ENCODE results near the gene RFX4.

Gene RFX4

GRCh38 chr12:106766393-106766826 lies 183.6 kb downstream of the RFX4 start:
- no peak overlapping the region for H3K4me3 ChIP-seq (ENCODE audit: low read depth, low read length)
- no peak for TF ChIP-seq CTCF (conservative IDR thresholded peaks at IDR 0.05; ENCODE audit: low read depth, low read length)
- DNase-seq (ENCODE audit: low read depth), result peak; percentile 72

GRCh38 chr12:106767206-106767605 lies 184.4 kb downstream of the RFX4 start:
- no peak for TF ChIP-seq CTCF (conservative IDR thresholded peaks at IDR 0.05; ENCODE audit: low read depth, low read length)

GRCh38 chr12:106767954-106768822 lies 185.4 kb downstream of the RFX4 start:
- no peak overlapping the region for H3K4me3 ChIP-seq (ENCODE audit: low read depth, low read length)
- TF ChIP-seq CTCF (conservative IDR thresholded peaks at IDR 0.05; ENCODE audit: low read depth, low read length), result no peak
- peak; percentile 60 for DNase-seq (ENCODE audit: low read depth)

More at GRCh38 chr12:106767206-106767605, 184.4 kb downstream of the RFX4 start:
- no peak overlapping the region for H3K4me3 ChIP-seq (ENCODE audit: low read depth, low read length)
- DNase-seq (ENCODE audit: low read depth), result no peak

- no peak for DNase-seq (ENCODE audit: low read depth)
- no peak overlapping the region for H3K4me3 ChIP-seq (ENCODE audit: low read depth, low read length)
- TF ChIP-seq CTCF (conservative IDR thresholded peaks at IDR 0.05; ENCODE audit: low read depth, low read length), result no peak
Observed at GRCh38 chr12:106769078-106769477, 186.3 kb downstream of the RFX4 start.

GRCh38 chr12:106769546-106769945 lies 186.7 kb downstream of the RFX4 start:
- H3K4me3 ChIP-seq (ENCODE audit: low read depth, low read length), result no peak overlapping the region
- no peak for DNase-seq (ENCODE audit: low read depth)
- no peak for TF ChIP-seq CTCF (conservative IDR thresholded peaks at IDR 0.05; ENCODE audit: low read depth, low read length)

- no peak for DNase-seq (ENCODE audit: low read depth)
- no peak for TF ChIP-seq CTCF (conservative IDR thresholded peaks at IDR 0.05; ENCODE audit: low read depth, low read length)
- no peak overlapping the region for H3K4me3 ChIP-seq (ENCODE audit: low read depth, low read length)
Observed at GRCh38 chr12:106771425-106771824, 188.6 kb downstream of the RFX4 start.
